ENCODE measurements around the gene EDEM3. TPM values are rescaled to one million over a fixed set of nuclear protein-coding genes. Genes with fewer than 3 reads are reported as not detected.

The EDEM3 gene
- polyA plus RNA-seq, 1 donor from 2014 or later: 49.5 TPM

- no peak overlapping the region for H3K9ac ChIP-seq (ENCODE audit: low read length)
- no peak overlapping the region for H3K27ac ChIP-seq (ENCODE audit: low read length)
- no peaks in the 10 kb centered on the region for H3K36me3 ChIP-seq (ENCODE audit: insufficient read depth, low read length)
- peaks cover 5% of the 10 kb centered on the region for H3F3A ChIP-seq (ENCODE audit: insufficient read depth, low read length, poor library complexity, severe bottlenecking)
- H3K9me3 ChIP-seq (ENCODE audit: low read length): no peaks in the 10 kb centered on the region
- no peak overlapping the region for H3K4me3 ChIP-seq (ENCODE audit: low read length)
- no peak overlapping the region for H3K4me2 ChIP-seq (ENCODE audit: low read length)
- H3K9me2 ChIP-seq (ENCODE audit: insufficient read depth, low read length): no peaks in the 10 kb centered on the region
- no peak overlapping the region for H2AFZ ChIP-seq (ENCODE audit: low read depth, low read length)
- H4K20me1 ChIP-seq (ENCODE audit: insufficient read depth): no peaks in the 10 kb centered on the region
- H3K27me3 ChIP-seq (ENCODE audit: insufficient read depth, low read depth, low read length): no peaks in the 10 kb centered on the region
- TF ChIP-seq RAD21 (conservative IDR thresholded peaks at IDR 0.05): no peak
- TF ChIP-seq CTCF (IDR thresholded peaks at IDR 0.05; ENCODE audit: poor library complexity, severe bottlenecking): no peak
- TF ChIP-seq EZH2 (IDR thresholded peaks at IDR 0.05; ENCODE audit: borderline replicate concordance, insufficient read depth, low read length, poor library complexity, severe bottlenecking): no peak
- no peak for TF ChIP-seq REST (IDR thresholded peaks at IDR 0.05; ENCODE audit: borderline replicate concordance)
- TF ChIP-seq MXI1 (conservative IDR thresholded peaks at IDR 0.05; ENCODE audit: poor library complexity, severe bottlenecking): no peak
- TF ChIP-seq TAF1 (IDR thresholded peaks at IDR 0.05; ENCODE audit: low read depth): no peak
- no peak for TF ChIP-seq SMC3 (conservative IDR thresholded peaks at IDR 0.05; ENCODE audit: poor library complexity)
- no peak for TF ChIP-seq EP300 (conservative IDR thresholded peaks at IDR 0.05; ENCODE audit: poor library complexity, severe bottlenecking)
- TF ChIP-seq POLR2AphosphoS5 (IDR thresholded peaks at IDR 0.05): no peak
- H3K79me2 ChIP-seq (replicated peaks; ENCODE audit: insufficient read depth, low read length): no peaks in the 10 kb centered on the region
These were observed 98.4 kb downstream of the EDEM3 start for GRCh38 chr1:184656221-184656620.

- H3F3A ChIP-seq (ENCODE audit: insufficient read depth, low read length, poor library complexity, severe bottlenecking): peaks cover 5% of the 10 kb centered on the region
- no peak overlapping the region for H3K4me2 ChIP-seq (ENCODE audit: low read length)
- TF ChIP-seq CTCF (IDR thresholded peaks at IDR 0.05; ENCODE audit: poor library complexity, severe bottlenecking): no peak
- TF ChIP-seq EZH2 (IDR thresholded peaks at IDR 0.05; ENCODE audit: borderline replicate concordance, insufficient read depth, low read length, poor library complexity, severe bottlenecking): no peak
- no peak for TF ChIP-seq SMC3 (conservative IDR thresholded peaks at IDR 0.05; ENCODE audit: poor library complexity)
- no peak for TF ChIP-seq TAF1 (IDR thresholded peaks at IDR 0.05; ENCODE audit: low read depth)
- TF ChIP-seq MXI1 (conservative IDR thresholded peaks at IDR 0.05; ENCODE audit: poor library complexity, severe bottlenecking): no peak
- no peak for TF ChIP-seq EP300 (conservative IDR thresholded peaks at IDR 0.05; ENCODE audit: poor library complexity, severe bottlenecking)
- TF ChIP-seq RAD21 (conservative IDR thresholded peaks at IDR 0.05): no peak
- no peak for TF ChIP-seq POLR2AphosphoS5 (IDR thresholded peaks at IDR 0.05)
- no peaks in the 10 kb centered on the region for H4K20me1 ChIP-seq (ENCODE audit: insufficient read depth)
- H3K4me3 ChIP-seq (ENCODE audit: low read length): no peak overlapping the region
- no peak overlapping the region for H3K27ac ChIP-seq (ENCODE audit: low read length)
- H3K79me2 ChIP-seq (replicated peaks; ENCODE audit: insufficient read depth, low read length): no peaks in the 10 kb centered on the region
- H3K36me3 ChIP-seq (ENCODE audit: insufficient read depth, low read length): no peaks in the 10 kb centered on the region
- H2AFZ ChIP-seq (ENCODE audit: low read depth, low read length): no peak overlapping the region
- H3K9me3 ChIP-seq (ENCODE audit: low read length): no peaks in the 10 kb centered on the region
- no peak overlapping the region for H3K9ac ChIP-seq (ENCODE audit: low read length)
- H3K9me2 ChIP-seq (ENCODE audit: insufficient read depth, low read length): no peaks in the 10 kb centered on the region
- no peaks in the 10 kb centered on the region for H3K27me3 ChIP-seq (ENCODE audit: insufficient read depth, low read depth, low read length)
These were observed 99.5 kb downstream of the EDEM3 start for GRCh38 chr1:184655185-184655584.
